Thyroid gland (tissue), 4 donors: ENCODE measurements around the gene CHD6.

Source experiments
- POLR2A ChIP-seq, 2 donors: fragments of 450-650 bp; IDR thresholded peaks; one replicate each; pipeline ENCODE4 v1.6.1; 2017; ENCODE audit warnings: antibody characterized with exemption in 2 of 2, mild to moderate bottlenecking in 2 of 2, moderate library complexity in 1 of 2
- TF ChIP-seq, protein P1 (sequence below), 6 experiments: fragments of 200-600 bp in 3 of 6; fragments of 450-650 bp in 3 of 6; sonication (generic) in 3 of 6; IDR thresholded peaks; one replicate each; pipeline ENCODE4 v1.5.1; 2016 to 2019; ENCODE audit warnings: antibody characterized with exemption in 6 of 6, mild to moderate bottlenecking in 2 of 6, inconsistent platforms in 1 of 6, moderate library complexity in 1 of 6

DNA sequence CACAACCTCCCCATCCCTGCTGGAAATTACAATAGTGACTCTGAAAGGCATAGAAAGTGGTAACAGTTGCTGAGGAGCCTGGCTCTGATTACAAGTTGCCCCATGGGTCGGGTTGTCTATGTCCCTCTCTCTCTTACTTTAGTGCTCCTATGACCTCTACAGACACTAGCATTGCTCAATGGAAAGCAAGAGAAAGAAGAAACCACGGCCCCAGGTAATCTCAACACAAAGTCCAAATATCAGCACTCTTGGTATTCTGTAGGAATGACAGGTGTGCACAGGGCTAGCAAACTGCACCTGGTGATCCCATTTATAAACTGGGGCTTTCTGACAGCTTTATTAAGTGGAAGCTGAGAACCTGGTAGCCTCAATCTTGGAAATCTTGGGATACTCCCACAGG, 171.2 kb downstream of the CHD6 start:
- TF ChIP-seq, protein P1, sequence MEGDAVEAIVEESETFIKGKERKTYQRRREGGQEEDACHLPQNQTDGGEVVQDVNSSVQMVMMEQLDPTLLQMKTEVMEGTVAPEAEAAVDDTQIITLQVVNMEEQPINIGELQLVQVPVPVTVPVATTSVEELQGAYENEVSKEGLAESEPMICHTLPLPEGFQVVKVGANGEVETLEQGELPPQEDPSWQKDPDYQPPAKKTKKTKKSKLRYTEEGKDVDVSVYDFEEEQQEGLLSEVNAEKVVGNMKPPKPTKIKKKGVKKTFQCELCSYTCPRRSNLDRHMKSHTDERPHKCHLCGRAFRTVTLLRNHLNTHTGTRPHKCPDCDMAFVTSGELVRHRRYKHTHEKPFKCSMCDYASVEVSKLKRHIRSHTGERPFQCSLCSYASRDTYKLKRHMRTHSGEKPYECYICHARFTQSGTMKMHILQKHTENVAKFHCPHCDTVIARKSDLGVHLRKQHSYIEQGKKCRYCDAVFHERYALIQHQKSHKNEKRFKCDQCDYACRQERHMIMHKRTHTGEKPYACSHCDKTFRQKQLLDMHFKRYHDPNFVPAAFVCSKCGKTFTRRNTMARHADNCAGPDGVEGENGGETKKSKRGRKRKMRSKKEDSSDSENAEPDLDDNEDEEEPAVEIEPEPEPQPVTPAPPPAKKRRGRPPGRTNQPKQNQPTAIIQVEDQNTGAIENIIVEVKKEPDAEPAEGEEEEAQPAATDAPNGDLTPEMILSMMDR (IDR thresholded peaks at IDR 0.05): no peak
- TF ChIP-seq POLR2A (IDR thresholded peaks at IDR 0.05): no peak
